NCI-H2227 (cell line): ENCODE measurements around the gene CADPS2.
"Not testable (repeated sequence)": the region's sequence is repeated elsewhere in the genome, so short reads cannot be mapped to it uniquely, and the experiment has no call there.

ENCODE experiments used
- DNase-seq: peaks from one replicate; lab custom pipeline; 2025; ENCODE audit not compliant: unreplicated experiment; lab: John Stamatoyannopoulos, UW

Gene CADPS2

GRCh38 chr7:122677149-122677548 lies 209.1 kb downstream of the CADPS2 start:
- DNase-seq = no peak

GRCh38 chr7:122676466-122676865 lies 209.8 kb downstream of the CADPS2 start:
- no peak for DNase-seq

- DNase-seq = no peak
Measured at GRCh38 chr7:122675621-122676020, 210.6 kb downstream of the CADPS2 start.

- no peak for DNase-seq
Measured at GRCh38 chr7:122675011-122675410, 211.2 kb downstream of the CADPS2 start.

GRCh38 chr7:122674502-122674901 lies 211.8 kb downstream of the CADPS2 start:
- no peak for DNase-seq

GRCh38 chr7:122673951-122674350 lies 212.3 kb downstream of the CADPS2 start:
- DNase-seq = no peak

- no peak for DNase-seq
Measured at GRCh38 chr7:122672536-122672935, 213.7 kb downstream of the CADPS2 start.

GRCh38 chr7:122663733-122664132 lies 222.5 kb downstream of the CADPS2 start:
- DNase-seq = no peak

GRCh38 chr7:122658856-122659255 lies 227.4 kb downstream of the CADPS2 start:
- no peak for DNase-seq

GRCh38 chr7:122653685-122654084 lies 232.6 kb downstream of the CADPS2 start:
- DNase-seq = no peak

GRCh38 chr7:122652876-122653275 lies 233.4 kb downstream of the CADPS2 start:
- DNase-seq = no peak

GRCh38 chr7:122651451-122651850 lies 234.8 kb downstream of the CADPS2 start:
- DNase-seq = no peak

GRCh38 chr7:122643250-122643649 lies 243.0 kb downstream of the CADPS2 start:
- no peak for DNase-seq

GRCh38 chr7:122638459-122638858 lies 247.8 kb downstream of the CADPS2 start:
- no peak for DNase-seq

- DNase-seq = no peak
Measured at GRCh38 chr7:122637784-122638183, 248.5 kb downstream of the CADPS2 start.

- not testable (repeated sequence) for DNase-seq
Measured at GRCh38 chr7:122635481-122635880, 250.8 kb downstream of the CADPS2 start.

- DNase-seq = no peak
Measured at GRCh38 chr7:122633472-122633871, 252.8 kb downstream of the CADPS2 start.

GRCh38 chr7:122632238-122632637 lies 254.0 kb downstream of the CADPS2 start:
- no peak for DNase-seq

GRCh38 chr7:122629412-122629953 lies 256.8 kb downstream of the CADPS2 start:
- no peak for DNase-seq

GRCh38 chr7:122628651-122629411 lies 257.4 kb downstream of the CADPS2 start:
- no peak for DNase-seq

GRCh38 chr7:122626785-122627184 lies 259.5 kb downstream of the CADPS2 start:
- DNase-seq = no peak

- DNase-seq = no peak
Measured at GRCh38 chr7:122622682-122623081, 263.6 kb downstream of the CADPS2 start.

- no peak for DNase-seq
Measured at GRCh38 chr7:122619664-122620063, 266.6 kb downstream of the CADPS2 start.
